GM21737 (cell line): ENCODE results near the gene VGF.
"Not testable (repeated sequence)": the region's sequence is repeated elsewhere in the genome, so short reads cannot be mapped to it uniquely, and the experiment has no call there.

Experiments used
- ATAC-seq: cut with Tn5 transposase; IDR thresholded peaks from one replicate; pipeline ENCODE4 v1.9.1; 2021; ENCODE audit warnings: mild to moderate bottlenecking, moderate library complexity; ENCODE audit not compliant: unreplicated experiment

Gene VGF

GRCh38 chr7:101165075-101165957 is at the start of gene VGF:
Gene VGF (minus strand): TSS chr7:101165569. CDS start chr7:101164843, 726 bp downstream.
- ATAC-seq: peak; percentile 76

- ATAC-seq: no peak
Observed at GRCh38 chr7:101212014-101212413, 46.6 kb upstream of the VGF start.

- no peak for ATAC-seq
Observed at GRCh38 chr7:101211501-101211900, 46.1 kb upstream of the VGF start.

- ATAC-seq: no peak
Observed at GRCh38 chr7:101210143-101210542, 44.8 kb upstream of the VGF start.

- ATAC-seq: no peak
Observed at GRCh38 chr7:101208794-101209193, 43.4 kb upstream of the VGF start.

GRCh38 chr7:101207459-101207858 is 42.1 kb upstream of the VGF start:
- no peak for ATAC-seq

- no peak for ATAC-seq
Observed at GRCh38 chr7:101206665-101207042, 41.3 kb upstream of the VGF start.

GRCh38 chr7:101205901-101206664 is 40.7 kb upstream of the VGF start:
- no peak for ATAC-seq

- not testable (repeated sequence) for ATAC-seq
Observed at GRCh38 chr7:101203740-101204738, 38.7 kb upstream of the VGF start.

- no peak for ATAC-seq
Observed at GRCh38 chr7:101202603-101202918, 37.2 kb upstream of the VGF start.

GRCh38 chr7:101201695-101202602 is 36.6 kb upstream of the VGF start:
- no peak for ATAC-seq

- ATAC-seq: no peak
Observed at GRCh38 chr7:101200862-101201599, 35.7 kb upstream of the VGF start, which contains the start of gene MOGAT3. Gene MOGAT3 (minus strand): TSS chr7:101201036. CDS start chr7:101200854, 182 bp downstream.

- ATAC-seq: no peak
Observed at GRCh38 chr7:101200504-101200861, 35.1 kb upstream of the VGF start.

GRCh38 chr7:101199522-101199921 is 34.2 kb upstream of the VGF start:
- not testable (repeated sequence) for ATAC-seq

GRCh38 chr7:101198476-101198875 is 33.1 kb upstream of the VGF start:
- no peak for ATAC-seq

GRCh38 chr7:101197991-101198390 is 32.6 kb upstream of the VGF start:
- ATAC-seq: no peak

GRCh38 chr7:101195884-101196283 is 30.5 kb upstream of the VGF start:
- ATAC-seq: no peak

GRCh38 chr7:101189109-101189508 is 23.7 kb upstream of the VGF start:
- no peak for ATAC-seq

- ATAC-seq: no peak
Observed at GRCh38 chr7:101186844-101187428, 21.6 kb upstream of the VGF start.
